ENCODE data around the gene KLHL3. TPM values are rescaled to one million over a fixed set of nuclear protein-coding genes. Genes with fewer than 3 reads are reported as not detected.

Gene KLHL3
- total RNA-seq, 1 donor from 2014 or later, result 5.7 TPM

GRCh38 chr5:137712139-137712667, 23.7 kb downstream of the KLHL3 start:
- no peaks in the 10 kb centered on the region for H3K4me1 Mint-ChIP-seq (ENCODE audit: low read depth, unreplicated experiment)
- H3K27me3 Mint-ChIP-seq (ENCODE audit: unreplicated experiment), result no peaks in the 10 kb centered on the region
- peaks cover 14% of the 10 kb centered on the region for H3K36me3 Mint-ChIP-seq (ENCODE audit: unreplicated experiment)
- no peak overlapping the region for H3K4me3 Mint-ChIP-seq (ENCODE audit: unreplicated experiment)
- TF ChIP-seq CTCF (IDR thresholded peaks at IDR 0.05; ENCODE audit: partially characterized antibody, unreplicated experiment), result no peak
- H3K9me3 Mint-ChIP-seq (ENCODE audit: unreplicated experiment), result no peaks in the 10 kb centered on the region
- no peak for DNase-seq
- H3K27ac Mint-ChIP-seq (ENCODE audit: unreplicated experiment), result no peak overlapping the region

- no peaks in the 10 kb centered on the region for H3K4me1 Mint-ChIP-seq (ENCODE audit: low read depth, unreplicated experiment)
- TF ChIP-seq CTCF (IDR thresholded peaks at IDR 0.05; ENCODE audit: partially characterized antibody, unreplicated experiment), result no peak
- no peak for DNase-seq
- no peaks in the 10 kb centered on the region for H3K27me3 Mint-ChIP-seq (ENCODE audit: unreplicated experiment)
- H3K36me3 Mint-ChIP-seq (ENCODE audit: unreplicated experiment), result peaks cover 14% of the 10 kb centered on the region
- H3K9me3 Mint-ChIP-seq (ENCODE audit: unreplicated experiment), result peaks cover 1% of the 10 kb centered on the region
- H3K27ac Mint-ChIP-seq (ENCODE audit: unreplicated experiment), result no peak overlapping the region
- H3K4me3 Mint-ChIP-seq (ENCODE audit: unreplicated experiment), result no peak overlapping the region
Observed at GRCh38 chr5:137710086-137710485, 25.8 kb downstream of the KLHL3 start.

- H3K4me1 Mint-ChIP-seq (ENCODE audit: low read depth, unreplicated experiment), result no peaks in the 10 kb centered on the region
- H3K27ac Mint-ChIP-seq (ENCODE audit: unreplicated experiment), result no peak overlapping the region
- H3K4me3 Mint-ChIP-seq (ENCODE audit: unreplicated experiment), result no peak overlapping the region
- TF ChIP-seq CTCF (IDR thresholded peaks at IDR 0.05; ENCODE audit: partially characterized antibody, unreplicated experiment), result no peak
- peaks cover 1% of the 10 kb centered on the region for H3K9me3 Mint-ChIP-seq (ENCODE audit: unreplicated experiment)
- H3K36me3 Mint-ChIP-seq (ENCODE audit: unreplicated experiment), result peaks cover 14% of the 10 kb centered on the region
- no peak for DNase-seq
- H3K27me3 Mint-ChIP-seq (ENCODE audit: unreplicated experiment), result no peaks in the 10 kb centered on the region
Observed at GRCh38 chr5:137708796-137709559, 26.9 kb downstream of the KLHL3 start.

GRCh38 chr5:137708062-137708461, 27.8 kb downstream of the KLHL3 start:
- TF ChIP-seq CTCF (IDR thresholded peaks at IDR 0.05; ENCODE audit: partially characterized antibody, unreplicated experiment), result no peak
- Mint-ChIP-seq H3K27ac (ENCODE audit: unreplicated experiment) (no peak overlapping the region), H3K9me3 (ENCODE audit: unreplicated experiment) (peaks cover 1% of the 10 kb centered on the region), H3K4me3 (ENCODE audit: unreplicated experiment) (no peak overlapping the region), H3K36me3 (ENCODE audit: unreplicated experiment) (peaks cover 10% of the 10 kb centered on the region), H3K4me1 (ENCODE audit: low read depth, unreplicated experiment) (no peaks in the 10 kb centered on the region), H3K27me3 (ENCODE audit: unreplicated experiment) (no peaks in the 10 kb centered on the region)
- DNase-seq, result no peak

GRCh38 chr5:137706841-137707240, 29.0 kb downstream of the KLHL3 start:
- no peak for TF ChIP-seq CTCF (IDR thresholded peaks at IDR 0.05; ENCODE audit: partially characterized antibody, unreplicated experiment)
- no peaks in the 10 kb centered on the region for H3K27me3 Mint-ChIP-seq (ENCODE audit: unreplicated experiment)
- no peak overlapping the region for H3K27ac Mint-ChIP-seq (ENCODE audit: unreplicated experiment)
- H3K4me3 Mint-ChIP-seq (ENCODE audit: unreplicated experiment), result no peak overlapping the region
- H3K4me1 Mint-ChIP-seq (ENCODE audit: low read depth, unreplicated experiment), result no peaks in the 10 kb centered on the region
- H3K9me3 Mint-ChIP-seq (ENCODE audit: unreplicated experiment), result peaks cover 1% of the 10 kb centered on the region
- H3K36me3 Mint-ChIP-seq (ENCODE audit: unreplicated experiment), result no peaks in the 10 kb centered on the region
- DNase-seq, result no peak

Measured in glutamatergic neuron (in vitro differentiated cells).